ENCODE results near the gene RNF207. TPM values are rescaled to one million over a fixed set of nuclear protein-coding genes. Genes with fewer than 3 reads are reported as not detected.

Gene RNF207
- total RNA-seq, 1 experiment from 2014 or later = 115 TPM

- no peak within 1 kb of the TSS for H3K27ac ChIP-seq (ENCODE audit: low read length)
- peaks cover 10% of the 10 kb centered on the region for H3K4me1 ChIP-seq (ENCODE audit: control insufficient read depth, insufficient read depth, low read length)
- in situ Hi-C loops (cut with HindIII; ENCODE audit: low pct_unique_long_range_greater_than_20kb, low sequenced_read_pairs) = no loop called here
- no peaks in the 10 kb centered on the region; the same call in 1 of the 2 replicates for H3K27me3 ChIP-seq (ENCODE audit: control insufficient read depth, insufficient read depth, low read length)
- ATAC-seq = no peak
- H3K4me3 ChIP-seq (ENCODE audit: low read depth in 2 of 2, low read length in 2 of 2) = no peak within 1 kb of the TSS; a peak in 1 of 4 replicates
- no peaks in the 10 kb centered on the region for H3K36me3 ChIP-seq (ENCODE audit: control insufficient read depth, insufficient read depth, low read length)
- no peak for TF ChIP-seq TCF7L2 (IDR thresholded peaks at IDR 0.05; ENCODE audit: low read depth, low read length)
- POLR2A ChIA-PET = no interaction called here
- H3K9me3 ChIP-seq (ENCODE audit: control insufficient read depth, insufficient read depth, low read depth, low read length) = no peaks in the 10 kb centered on the region
- DNase-seq (ENCODE audit: low read depth, low spot score) = no peak
- CTCF ChIA-PET = interaction anchor here (0.9 kb wide), 1 partner anchor 19 kb away, joined by 4 read pairs; no protein-coding TSS in a partner anchor
- BruUV-seq (replicated peaks) = no TSS peak
- intact Hi-C loops (cut with micrococcal nuclease; ENCODE audit: unreplicated experiment) = loop anchor here (2.0 kb wide), 1 partner anchor 191 kb away; no protein-coding TSS in a partner anchor
These were observed 38.1 kb downstream of the RNF207 start, which contains the start of gene HES3 for GRCh38 chr1:6243993-6244392. Gene HES3 (plus strand): TSS chr1:6244179. CDS start chr1:6244366, 187 bp downstream.

GRCh38 chr1:6244401-6245049, 38.6 kb downstream of the RNF207 start:
- no peak for TF ChIP-seq CTCF (IDR thresholded peaks at IDR 0.05)
- 0 out of 4 replicates have a peak, but pooled peaks of 1 of the 2 experiments have one; percentile 24 for TF ChIP-seq REST (IDR thresholded peaks at IDR 0.05; ENCODE audit: insufficient read depth in 1 of 2, low read depth in 2 of 2, low read length in 1 of 2)
- no peak for TF ChIP-seq TCF7L2 (IDR thresholded peaks at IDR 0.05; ENCODE audit: low read depth, low read length)
- TF ChIP-seq SIN3A (IDR thresholded peaks at IDR 0.05; ENCODE audit: borderline replicate concordance, insufficient read depth, low read depth, low read length) = no peak
- TF ChIP-seq POLR2AphosphoS5 (IDR thresholded peaks at IDR 0.05; ENCODE audit: low read depth, low read length) = no peak
- H3K4me3 ChIP-seq (ENCODE audit: low read depth in 2 of 2, low read length in 2 of 2) = no peak overlapping the region
- intact Hi-C loops (cut with micrococcal nuclease; ENCODE audit: unreplicated experiment) (loop anchor here (2.0 to 5.0 kb wide), 3 partner anchors 168 to 233 kb away; no protein-coding TSS in a partner anchor), in situ Hi-C loops (cut with HindIII; ENCODE audit: low pct_unique_long_range_greater_than_20kb, low sequenced_read_pairs) (no loop called here)
- BruUV-seq (replicated peaks) = no TSS peak
- no peaks in the 10 kb centered on the region for H3K9me3 ChIP-seq (ENCODE audit: control insufficient read depth, insufficient read depth, low read depth, low read length)
- H3K27ac ChIP-seq (ENCODE audit: low read length) = no peak overlapping the region
- ChIA-PET CTCF (interaction anchor here (0.6 to 1.1 kb wide), 9 partner anchors 8 to 803 kb away, joined by 3 to 6 read pairs (median 4); partner anchors contain the start of gene KCNAB2), POLR2A (no interaction called here)
- H3K27me3 ChIP-seq (ENCODE audit: control insufficient read depth, insufficient read depth, low read length) = no peaks in the 10 kb centered on the region; the same call in 1 of the 2 replicates
- peaks cover 10% of the 10 kb centered on the region for H3K4me1 ChIP-seq (ENCODE audit: control insufficient read depth, insufficient read depth, low read length)
- ATAC-seq (no peak), DNase-seq (ENCODE audit: low read depth, low spot score) (no peak)
- H3K36me3 ChIP-seq (ENCODE audit: control insufficient read depth, insufficient read depth, low read length) = no peaks in the 10 kb centered on the region

Data from Panc1 (cell line).